ENCODE results near the gene PRPSAP1. TPM values are rescaled to one million over a fixed set of nuclear protein-coding genes. Genes with fewer than 3 reads are reported as not detected.

Gene PRPSAP1
- total RNA-seq, 1 experiment from 2014 or later: 77.5 TPM

- no peak for DNase-seq (ENCODE audit: low spot score)
- POLR2A ChIA-PET (ENCODE audit: low non-redundant PET): no interaction called here
- no peaks in the 10 kb centered on the region for H3K36me3 ChIP-seq (ENCODE audit: insufficient read depth, low read length, poor library complexity, severe bottlenecking)
- BruUV-seq (replicated peaks): no TSS peak
- H3K27ac ChIP-seq (ENCODE audit: low read depth, low read length, poor library complexity, severe bottlenecking): no peak overlapping the region
- H3K27me3 ChIP-seq (replicated peaks; ENCODE audit: insufficient read depth, low read depth, low read length, poor library complexity): no peaks in the 10 kb centered on the region
- CTCF ChIA-PET: no interaction called here
- no peaks in the 10 kb centered on the region for H3K4me1 ChIP-seq (ENCODE audit: insufficient read depth, low read length, poor library complexity, severe bottlenecking)
- intact Hi-C loops (cut with micrococcal nuclease; ENCODE audit: unreplicated experiment): no loop called here
- no peaks in the 10 kb centered on the region for H3K9me3 ChIP-seq (ENCODE audit: low read depth, low read length, poor library complexity, severe bottlenecking)
- TF ChIP-seq EZH2 (IDR thresholded peaks at IDR 0.05; ENCODE audit: borderline replicate concordance, low read depth, low read length, poor library complexity, severe bottlenecking): no peak
- TF ChIP-seq, protein P1, sequence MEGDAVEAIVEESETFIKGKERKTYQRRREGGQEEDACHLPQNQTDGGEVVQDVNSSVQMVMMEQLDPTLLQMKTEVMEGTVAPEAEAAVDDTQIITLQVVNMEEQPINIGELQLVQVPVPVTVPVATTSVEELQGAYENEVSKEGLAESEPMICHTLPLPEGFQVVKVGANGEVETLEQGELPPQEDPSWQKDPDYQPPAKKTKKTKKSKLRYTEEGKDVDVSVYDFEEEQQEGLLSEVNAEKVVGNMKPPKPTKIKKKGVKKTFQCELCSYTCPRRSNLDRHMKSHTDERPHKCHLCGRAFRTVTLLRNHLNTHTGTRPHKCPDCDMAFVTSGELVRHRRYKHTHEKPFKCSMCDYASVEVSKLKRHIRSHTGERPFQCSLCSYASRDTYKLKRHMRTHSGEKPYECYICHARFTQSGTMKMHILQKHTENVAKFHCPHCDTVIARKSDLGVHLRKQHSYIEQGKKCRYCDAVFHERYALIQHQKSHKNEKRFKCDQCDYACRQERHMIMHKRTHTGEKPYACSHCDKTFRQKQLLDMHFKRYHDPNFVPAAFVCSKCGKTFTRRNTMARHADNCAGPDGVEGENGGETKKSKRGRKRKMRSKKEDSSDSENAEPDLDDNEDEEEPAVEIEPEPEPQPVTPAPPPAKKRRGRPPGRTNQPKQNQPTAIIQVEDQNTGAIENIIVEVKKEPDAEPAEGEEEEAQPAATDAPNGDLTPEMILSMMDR (conservative IDR thresholded peaks at IDR 0.05; ENCODE audit: low read depth, low read length): no peak
- no peak overlapping the region for H3K4me3 ChIP-seq (ENCODE audit: low read depth, low read length, poor library complexity, severe bottlenecking)
Observed at GRCh38 chr17:76357597-76358158, 4.0 kb upstream of the PRPSAP1 start.

DNA sequence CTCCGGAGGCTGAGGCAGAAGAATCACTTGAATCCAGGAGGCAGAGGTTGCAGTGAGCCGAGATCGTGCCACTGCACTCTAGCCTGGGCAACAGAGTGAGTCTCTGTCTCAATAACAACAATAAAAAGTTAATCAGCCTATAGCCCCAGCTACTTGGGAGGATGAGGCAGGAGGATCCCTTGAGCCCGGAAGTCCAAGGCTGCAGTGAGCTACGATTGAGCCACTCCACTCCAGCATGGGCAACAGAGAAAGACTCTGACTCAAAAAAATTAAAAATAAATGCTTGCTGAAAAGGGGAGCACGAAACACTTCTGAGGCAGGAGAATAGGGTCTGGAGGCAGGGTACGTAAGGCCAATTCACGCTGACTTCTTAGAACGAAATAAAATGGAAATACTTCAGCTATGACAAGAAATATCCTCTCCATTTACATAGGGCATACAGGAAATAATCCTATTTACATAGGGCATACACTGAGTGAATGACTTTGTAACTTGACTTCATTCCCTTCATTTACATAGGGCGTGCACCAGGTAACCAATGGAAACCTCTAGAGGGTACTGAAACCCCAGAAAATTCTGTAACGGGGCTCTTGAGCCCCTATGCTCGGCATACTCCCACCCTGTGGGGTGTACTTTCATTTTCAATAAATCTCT lies 3.2 kb upstream of the PRPSAP1 start:
- POLR2A ChIA-PET (ENCODE audit: low non-redundant PET): no interaction called here
- TF ChIP-seq, protein P1 (conservative IDR thresholded peaks at IDR 0.05; ENCODE audit: low read depth, low read length): no peak
- no peak for TF ChIP-seq EZH2 (IDR thresholded peaks at IDR 0.05; ENCODE audit: borderline replicate concordance, low read depth, low read length, poor library complexity, severe bottlenecking)
- no TSS peak for BruUV-seq (replicated peaks)
- no peak overlapping the region for H3K4me3 ChIP-seq (ENCODE audit: low read depth, low read length, poor library complexity, severe bottlenecking)
- intact Hi-C loops (cut with micrococcal nuclease; ENCODE audit: unreplicated experiment): no loop called here
- no peak for DNase-seq (ENCODE audit: low spot score)
- peaks cover 3% of the 10 kb centered on the region for H3K4me1 ChIP-seq (ENCODE audit: insufficient read depth, low read length, poor library complexity, severe bottlenecking)
- CTCF ChIA-PET: no interaction called here
- no peak overlapping the region for H3K27ac ChIP-seq (ENCODE audit: low read depth, low read length, poor library complexity, severe bottlenecking)
- no peaks in the 10 kb centered on the region for H3K27me3 ChIP-seq (replicated peaks; ENCODE audit: insufficient read depth, low read depth, low read length, poor library complexity)
- no peaks in the 10 kb centered on the region for H3K36me3 ChIP-seq (ENCODE audit: insufficient read depth, low read length, poor library complexity, severe bottlenecking)
- H3K9me3 ChIP-seq (ENCODE audit: low read depth, low read length, poor library complexity, severe bottlenecking): no peaks in the 10 kb centered on the region

GRCh38 chr17:76354747-76355310 lies 1.1 kb upstream of the PRPSAP1 start:
- TF ChIP-seq, protein P1 (conservative IDR thresholded peaks at IDR 0.05; ENCODE audit: low read depth, low read length): no peak
- TF ChIP-seq EZH2 (IDR thresholded peaks at IDR 0.05; ENCODE audit: borderline replicate concordance, low read depth, low read length, poor library complexity, severe bottlenecking): no peak
- no peak overlapping the region for H3K27ac ChIP-seq (ENCODE audit: low read depth, low read length, poor library complexity, severe bottlenecking)
- no peaks in the 10 kb centered on the region for H3K36me3 ChIP-seq (ENCODE audit: insufficient read depth, low read length, poor library complexity, severe bottlenecking)
- no TSS peak for BruUV-seq (replicated peaks)
- CTCF ChIA-PET: no interaction called here
- POLR2A ChIA-PET (ENCODE audit: low non-redundant PET): interaction anchor here (0.6 kb wide), 1 partner anchor 51 kb away, joined by 6 read pairs; no protein-coding TSS in a partner anchor
- H3K4me1 ChIP-seq (ENCODE audit: insufficient read depth, low read length, poor library complexity, severe bottlenecking): peaks cover 6% of the 10 kb centered on the region
- no peak for DNase-seq (ENCODE audit: low spot score)
- H3K9me3 ChIP-seq (ENCODE audit: low read depth, low read length, poor library complexity, severe bottlenecking): no peaks in the 10 kb centered on the region
- no peak overlapping the region for H3K4me3 ChIP-seq (ENCODE audit: low read depth, low read length, poor library complexity, severe bottlenecking)
- no peaks in the 10 kb centered on the region for H3K27me3 ChIP-seq (replicated peaks; ENCODE audit: insufficient read depth, low read depth, low read length, poor library complexity)
- intact Hi-C loops (cut with micrococcal nuclease; ENCODE audit: unreplicated experiment): loop anchor here (1.0 kb wide), 1 partner anchor 28 kb away; no protein-coding TSS in a partner anchor
